ENCODE data around the gene NPAS2.

NPAS2 gene

DNA sequence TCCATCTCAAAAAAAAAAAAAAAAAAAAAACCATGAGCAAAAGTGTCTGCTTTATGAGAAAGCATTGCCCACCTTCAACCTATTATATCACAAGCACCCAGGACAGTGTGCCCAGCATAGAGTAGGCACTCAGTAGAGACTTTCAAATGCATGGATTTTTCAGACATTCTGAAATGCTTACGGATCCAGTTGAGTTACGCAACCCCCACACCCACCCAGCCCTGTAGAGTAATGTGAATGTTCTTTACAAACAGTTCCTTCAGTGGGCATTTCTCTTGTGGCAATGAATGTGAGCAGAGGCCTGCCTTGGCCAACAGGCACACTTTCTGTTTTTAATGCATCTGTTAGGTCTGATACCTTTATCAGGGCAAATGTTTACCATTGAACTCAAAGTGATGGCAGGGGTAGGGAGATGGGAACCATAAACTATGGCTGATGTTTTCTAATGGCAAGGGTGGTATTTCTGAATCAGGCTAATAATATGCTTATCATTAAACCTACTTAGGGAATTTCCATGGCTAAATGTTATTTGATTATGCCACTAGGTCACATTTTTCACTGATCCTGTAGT lies 117.1 kb downstream of the NPAS2 start:
- DNase-seq (ENCODE audit: low read depth): no peak
- TF ChIP-seq, protein P1, sequence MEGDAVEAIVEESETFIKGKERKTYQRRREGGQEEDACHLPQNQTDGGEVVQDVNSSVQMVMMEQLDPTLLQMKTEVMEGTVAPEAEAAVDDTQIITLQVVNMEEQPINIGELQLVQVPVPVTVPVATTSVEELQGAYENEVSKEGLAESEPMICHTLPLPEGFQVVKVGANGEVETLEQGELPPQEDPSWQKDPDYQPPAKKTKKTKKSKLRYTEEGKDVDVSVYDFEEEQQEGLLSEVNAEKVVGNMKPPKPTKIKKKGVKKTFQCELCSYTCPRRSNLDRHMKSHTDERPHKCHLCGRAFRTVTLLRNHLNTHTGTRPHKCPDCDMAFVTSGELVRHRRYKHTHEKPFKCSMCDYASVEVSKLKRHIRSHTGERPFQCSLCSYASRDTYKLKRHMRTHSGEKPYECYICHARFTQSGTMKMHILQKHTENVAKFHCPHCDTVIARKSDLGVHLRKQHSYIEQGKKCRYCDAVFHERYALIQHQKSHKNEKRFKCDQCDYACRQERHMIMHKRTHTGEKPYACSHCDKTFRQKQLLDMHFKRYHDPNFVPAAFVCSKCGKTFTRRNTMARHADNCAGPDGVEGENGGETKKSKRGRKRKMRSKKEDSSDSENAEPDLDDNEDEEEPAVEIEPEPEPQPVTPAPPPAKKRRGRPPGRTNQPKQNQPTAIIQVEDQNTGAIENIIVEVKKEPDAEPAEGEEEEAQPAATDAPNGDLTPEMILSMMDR (IDR thresholded peaks at IDR 0.05; ENCODE audit: low read length, missing control alignments): no peak
- no peak overlapping the region for H3K4me3 ChIP-seq (replicated peaks; ENCODE audit: low read depth, low read length)

DNA sequence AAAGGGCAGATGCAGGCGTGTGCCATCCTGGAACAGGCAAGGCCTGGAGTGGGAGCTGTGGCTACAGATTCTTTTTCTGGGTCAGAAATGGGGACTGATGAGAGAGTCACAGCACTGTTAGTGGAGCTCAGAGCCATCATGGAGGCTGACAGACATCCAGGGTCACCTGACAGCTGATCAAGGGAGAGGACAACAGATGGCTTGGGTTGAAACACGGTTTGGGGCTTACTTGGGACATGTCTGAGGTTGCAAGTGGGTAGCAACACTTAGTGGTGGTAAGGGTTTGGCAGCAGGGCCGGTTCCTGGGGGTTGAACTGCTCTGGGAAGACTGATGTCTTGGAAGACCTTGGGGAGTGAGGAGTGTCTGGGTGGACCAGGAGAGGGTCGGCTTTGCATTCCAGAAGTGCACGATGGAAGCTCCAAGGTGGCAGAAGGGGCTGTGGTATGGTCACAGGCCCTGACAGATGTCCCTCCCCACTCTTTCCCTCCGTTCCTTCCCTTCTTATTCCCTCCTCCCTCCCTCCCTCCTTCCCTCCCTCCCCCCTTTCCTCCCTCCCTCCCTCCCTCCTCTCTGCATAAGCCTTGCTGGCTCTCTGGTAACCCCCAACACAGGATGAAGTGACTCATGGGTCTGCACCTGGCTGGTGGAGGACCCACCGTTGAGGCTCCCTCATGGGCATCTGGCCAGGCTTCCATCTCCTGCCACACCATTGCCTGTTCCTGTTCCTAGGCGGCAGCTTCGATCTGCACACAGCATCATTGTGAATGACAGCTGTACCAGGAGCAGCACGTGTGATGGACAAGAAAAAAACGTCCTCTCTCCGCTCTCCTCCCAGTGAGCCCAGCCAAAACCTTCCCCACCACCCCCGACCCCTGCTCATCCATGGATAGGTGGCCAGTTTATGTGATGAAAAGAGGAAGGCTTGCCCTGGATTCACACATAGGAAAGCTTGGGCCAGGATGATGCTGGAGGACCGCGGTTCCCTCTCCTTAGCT lies 118.4 kb downstream of the NPAS2 start:
- TF ChIP-seq, protein P1 (IDR thresholded peaks at IDR 0.05; ENCODE audit: low read length, missing control alignments): no peak
- no peak overlapping the region for H3K4me3 ChIP-seq (replicated peaks; ENCODE audit: low read depth, low read length)
- DNase-seq (ENCODE audit: low read depth): no peak

DNA sequence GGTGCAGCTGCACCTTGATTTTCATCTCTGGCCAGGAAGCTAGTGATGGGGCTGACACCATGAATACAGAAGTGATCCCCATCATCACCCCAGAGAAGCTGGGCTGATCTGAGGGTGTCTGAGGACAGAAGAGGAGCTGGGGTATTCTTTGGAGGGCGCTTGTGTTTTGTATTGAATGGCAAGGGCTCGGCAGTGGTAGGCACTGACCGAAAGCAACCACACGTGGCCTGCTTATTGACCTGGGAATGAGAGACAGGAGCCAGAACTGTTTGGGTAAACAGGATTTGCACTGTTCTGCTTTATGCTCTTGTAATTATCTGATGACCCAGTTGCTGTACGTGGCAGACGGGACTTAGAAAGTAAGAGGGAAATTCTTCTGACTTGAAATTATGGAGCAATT lies 119.5 kb downstream of the NPAS2 start:
- no peak overlapping the region for H3K4me3 ChIP-seq (replicated peaks; ENCODE audit: low read depth, low read length)
- no peak for DNase-seq (ENCODE audit: low read depth)
- TF ChIP-seq, protein P1 (IDR thresholded peaks at IDR 0.05; ENCODE audit: low read length, missing control alignments): no peak

DNA sequence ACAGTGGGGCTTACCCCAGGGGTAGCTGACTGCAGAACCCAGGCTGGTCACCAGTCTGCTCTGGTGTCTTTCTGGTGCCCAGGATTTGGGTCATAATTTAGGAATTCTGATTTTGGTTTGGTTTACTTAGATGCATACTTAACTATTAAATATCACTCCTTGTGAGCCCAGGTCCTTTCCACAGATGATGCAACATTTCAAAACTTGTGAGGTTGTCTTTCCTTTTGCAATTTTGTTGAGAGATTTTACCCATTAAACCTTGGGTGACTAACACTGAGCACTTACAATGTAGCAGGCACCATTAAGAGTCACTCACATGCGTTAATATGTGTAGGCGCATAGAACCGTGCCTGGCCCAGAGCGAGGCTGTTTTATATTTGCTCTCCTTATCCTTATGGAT lies 120.3 kb downstream of the NPAS2 start:
- H3K4me3 ChIP-seq (replicated peaks; ENCODE audit: low read depth, low read length): no peak overlapping the region
- DNase-seq (ENCODE audit: low read depth): peak; percentile 8
- TF ChIP-seq, protein P1 (IDR thresholded peaks at IDR 0.05; ENCODE audit: low read length, missing control alignments): no peak

DNA sequence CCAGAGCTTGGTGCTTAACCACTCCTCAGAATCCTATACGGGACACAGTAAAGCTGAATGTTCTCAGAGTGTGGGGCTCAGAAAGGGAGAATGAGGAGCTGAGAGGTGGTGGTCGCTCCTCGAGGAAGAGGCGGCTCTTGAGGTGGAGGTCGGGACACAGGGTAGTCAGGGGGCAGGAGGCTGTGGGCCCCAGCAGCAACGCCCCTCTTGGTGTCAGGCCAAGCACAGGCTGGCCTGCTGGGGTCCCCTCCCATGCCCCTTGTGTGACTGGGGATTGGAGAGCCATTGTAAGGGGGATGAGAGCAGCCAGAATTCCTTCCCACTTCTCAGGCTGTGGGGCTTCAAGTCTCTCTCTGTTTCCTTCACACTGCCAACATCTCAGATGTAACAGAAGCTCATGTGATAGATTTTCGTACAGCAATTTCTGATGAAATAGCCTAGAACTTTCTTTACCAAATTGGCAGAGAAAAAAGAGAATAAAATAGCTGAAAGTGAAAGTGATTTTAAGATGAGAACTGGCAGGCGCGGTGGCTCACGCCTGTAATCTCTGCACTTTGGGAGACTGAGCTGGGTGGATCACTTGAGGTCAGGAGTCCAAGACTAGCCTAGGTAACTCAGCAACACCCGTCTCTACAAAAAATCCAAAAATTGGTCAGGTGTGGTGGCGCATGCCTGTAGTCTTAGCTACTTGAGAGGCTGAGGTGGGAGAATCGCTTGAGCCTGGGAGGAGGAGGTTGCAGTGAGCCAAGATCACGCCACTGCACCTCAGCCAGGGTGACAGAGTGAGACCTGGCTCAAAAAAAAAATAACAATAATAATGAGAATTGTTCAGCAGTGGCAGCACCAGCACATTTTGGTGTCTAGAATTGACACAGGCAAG lies 121.1 kb downstream of the NPAS2 start:
- H3K4me3 ChIP-seq (replicated peaks; ENCODE audit: low read depth, low read length): no peak overlapping the region
- no peak for DNase-seq (ENCODE audit: low read depth)
- TF ChIP-seq, protein P1 (IDR thresholded peaks at IDR 0.05; ENCODE audit: low read length, missing control alignments): no peak

DNA sequence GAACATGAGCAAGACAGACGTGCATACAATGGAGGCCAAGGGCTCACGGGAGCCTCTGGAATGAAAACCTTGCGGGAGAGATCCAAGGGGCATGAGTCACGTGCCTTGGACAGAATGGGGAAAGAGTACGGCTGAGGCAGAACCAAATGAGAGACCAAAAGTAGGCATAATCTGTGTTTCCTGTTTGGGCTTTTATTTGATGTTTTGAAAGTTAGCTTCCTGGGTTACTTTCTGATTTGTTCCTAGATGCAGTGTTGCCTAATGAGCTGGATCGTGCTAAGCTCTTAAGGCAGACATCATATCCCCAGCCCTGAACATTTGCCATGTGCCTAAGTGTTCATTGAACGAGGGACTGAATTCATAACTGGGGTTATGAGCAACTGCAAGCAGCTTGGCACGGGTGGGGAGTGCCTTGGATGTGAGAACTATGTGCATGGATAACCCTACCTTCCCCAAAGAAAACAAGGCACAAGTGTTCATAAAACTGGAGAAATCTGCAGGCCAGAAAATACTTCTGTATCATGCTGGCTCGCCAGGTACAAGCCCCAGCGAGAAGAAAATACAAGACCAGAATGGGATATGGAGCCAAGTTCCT lies 121.8 kb downstream of the NPAS2 start:
- TF ChIP-seq, protein P1 (IDR thresholded peaks at IDR 0.05; ENCODE audit: low read length, missing control alignments): no peak
- no peak overlapping the region for H3K4me3 ChIP-seq (replicated peaks; ENCODE audit: low read depth, low read length)
- peak; percentile 67 for DNase-seq (ENCODE audit: low read depth)
